ENCODE results near the gene ZBTB20. TPM values are rescaled to one million over a fixed set of nuclear protein-coding genes. Genes with fewer than 3 reads are reported as not detected.
A peak's percentile ranks its signal among the peaks of the same experiment; 100 is the strongest.

ZBTB20 gene
- total RNA-seq, 4 donors from 2014 or later, result 4.1 to 41.8 (median 11.6) TPM

DNA sequence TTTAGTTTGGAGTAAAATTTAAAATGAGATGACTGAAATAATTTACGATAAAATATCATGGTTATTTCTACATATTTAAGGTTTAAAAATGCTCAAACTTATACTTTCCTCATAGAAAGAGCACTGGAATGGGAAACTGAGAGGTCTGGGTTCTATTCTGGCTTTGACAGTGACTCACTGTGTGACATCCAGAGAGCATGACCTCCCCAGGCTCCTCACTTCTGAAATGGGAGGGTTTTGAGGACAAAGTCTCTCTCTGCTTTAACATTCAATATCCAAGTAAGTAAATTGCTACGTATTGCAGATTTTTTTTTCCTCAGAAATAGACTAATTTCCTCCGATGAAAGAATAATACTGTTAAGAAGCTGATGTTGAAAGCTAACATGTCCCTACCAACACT, 618.6 kb downstream of the ZBTB20 start:
- no peak for DNase-seq
- 89 to 90% methylated on average over 3 of the region's 3 CpGs for WGBS, 2 donors
- Histone ChIP-seq H3K9me3 (no peaks in the 10 kb centered on the region), H3K36me3 (peaks cover 0 to 6% (median 0%) of the 10 kb centered on the region in 3 donors), H3K27me3 (no peaks in the 10 kb centered on the region), H3K27ac (no peak overlapping the region), H3K4me1 (no peaks in the 10 kb centered on the region), H3K4me3 (no peak overlapping the region)
- TF ChIP-seq, protein P1, sequence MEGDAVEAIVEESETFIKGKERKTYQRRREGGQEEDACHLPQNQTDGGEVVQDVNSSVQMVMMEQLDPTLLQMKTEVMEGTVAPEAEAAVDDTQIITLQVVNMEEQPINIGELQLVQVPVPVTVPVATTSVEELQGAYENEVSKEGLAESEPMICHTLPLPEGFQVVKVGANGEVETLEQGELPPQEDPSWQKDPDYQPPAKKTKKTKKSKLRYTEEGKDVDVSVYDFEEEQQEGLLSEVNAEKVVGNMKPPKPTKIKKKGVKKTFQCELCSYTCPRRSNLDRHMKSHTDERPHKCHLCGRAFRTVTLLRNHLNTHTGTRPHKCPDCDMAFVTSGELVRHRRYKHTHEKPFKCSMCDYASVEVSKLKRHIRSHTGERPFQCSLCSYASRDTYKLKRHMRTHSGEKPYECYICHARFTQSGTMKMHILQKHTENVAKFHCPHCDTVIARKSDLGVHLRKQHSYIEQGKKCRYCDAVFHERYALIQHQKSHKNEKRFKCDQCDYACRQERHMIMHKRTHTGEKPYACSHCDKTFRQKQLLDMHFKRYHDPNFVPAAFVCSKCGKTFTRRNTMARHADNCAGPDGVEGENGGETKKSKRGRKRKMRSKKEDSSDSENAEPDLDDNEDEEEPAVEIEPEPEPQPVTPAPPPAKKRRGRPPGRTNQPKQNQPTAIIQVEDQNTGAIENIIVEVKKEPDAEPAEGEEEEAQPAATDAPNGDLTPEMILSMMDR (IDR thresholded peaks at IDR 0.05), result no peak
- TF ChIP-seq POLR2A (IDR thresholded peaks at IDR 0.05), result no peak
- intact Hi-C loops (cut with DNase I), result no loop called here

DNA sequence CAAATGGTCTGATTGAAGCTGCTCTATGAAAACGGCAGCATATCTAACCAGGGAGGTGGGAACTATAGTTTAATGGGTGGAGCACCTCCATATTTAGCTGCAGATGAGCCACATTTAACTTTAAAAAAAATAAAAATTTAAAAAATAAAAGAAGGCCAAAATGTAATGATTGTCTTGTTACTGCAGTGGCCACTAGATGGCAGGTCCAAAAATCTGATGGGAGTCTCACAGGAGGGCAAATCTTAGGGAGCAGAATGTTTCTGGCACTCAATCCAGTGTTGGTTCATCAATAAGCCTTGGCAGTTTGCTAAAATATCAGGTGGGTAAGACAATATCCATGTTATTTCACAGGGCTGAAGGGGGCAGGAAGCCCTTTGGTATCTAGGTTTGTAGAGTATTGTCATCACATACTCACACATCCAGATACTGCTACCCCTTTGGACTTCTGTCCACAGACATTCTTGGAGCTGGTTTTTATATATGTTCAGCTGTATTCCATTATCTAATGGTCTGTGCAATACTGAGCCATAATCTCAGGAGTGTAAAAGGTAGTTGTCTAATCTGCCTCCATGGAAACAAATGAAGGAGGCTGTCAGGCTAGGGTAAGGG, 619.9 kb downstream of the ZBTB20 start:
- 55 to 62% methylated on average over 1 of the region's 1 CpG for WGBS, 2 donors
- TF ChIP-seq, protein P1 (IDR thresholded peaks at IDR 0.05), result peak in 5 of 6 experiments; percentile 19 to 50 (median 24)
- TF ChIP-seq POLR2A (IDR thresholded peaks at IDR 0.05), result no peak
- DNase-seq, result no peak
- no peaks in the 10 kb centered on the region for H3K4me1 ChIP-seq
- no peak overlapping the region for H3K4me3 ChIP-seq
- intact Hi-C loops (cut with DNase I), result no loop called here
- H3K9me3 ChIP-seq, result no peaks in the 10 kb centered on the region
- no peaks in the 10 kb centered on the region for H3K27me3 ChIP-seq
- H3K27ac ChIP-seq, result no peak overlapping the region
- H3K36me3 ChIP-seq, result peaks cover 0 to under 1% (median 0%) of the 10 kb centered on the region in 3 donors

DNA sequence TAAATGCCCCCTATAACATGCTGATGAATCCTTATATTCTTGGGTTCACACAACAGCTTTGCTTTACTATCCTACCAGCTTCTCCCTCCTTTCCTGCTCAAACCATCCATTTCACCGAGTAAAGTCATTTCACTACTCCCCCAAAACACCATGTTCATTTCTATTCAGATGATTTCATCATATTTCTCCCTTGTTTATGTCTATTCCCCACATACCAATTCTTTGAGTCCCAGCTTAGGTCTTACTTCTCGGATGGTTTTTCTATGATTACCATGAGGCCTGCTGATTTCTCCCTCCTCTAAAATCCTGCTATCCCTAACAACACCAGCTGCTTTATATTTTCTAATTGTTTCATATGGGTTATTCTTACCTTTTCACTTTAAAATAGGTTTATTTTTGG, 621.8 kb downstream of the ZBTB20 start:
- 90% methylated on average over 2 of the region's 2 CpGs for WGBS, 2 donors
- no peak overlapping the region for H3K27ac ChIP-seq
- DNase-seq, result no peak
- TF ChIP-seq POLR2A (IDR thresholded peaks at IDR 0.05), result no peak
- TF ChIP-seq, protein P1 (IDR thresholded peaks at IDR 0.05), result no peak
- no peak overlapping the region for H3K4me3 ChIP-seq
- no peaks in the 10 kb centered on the region for H3K36me3 ChIP-seq
- no peaks in the 10 kb centered on the region for H3K27me3 ChIP-seq
- no peaks in the 10 kb centered on the region for H3K4me1 ChIP-seq
- no peaks in the 10 kb centered on the region for H3K9me3 ChIP-seq
- intact Hi-C loops (cut with DNase I), result no loop called here

DNA sequence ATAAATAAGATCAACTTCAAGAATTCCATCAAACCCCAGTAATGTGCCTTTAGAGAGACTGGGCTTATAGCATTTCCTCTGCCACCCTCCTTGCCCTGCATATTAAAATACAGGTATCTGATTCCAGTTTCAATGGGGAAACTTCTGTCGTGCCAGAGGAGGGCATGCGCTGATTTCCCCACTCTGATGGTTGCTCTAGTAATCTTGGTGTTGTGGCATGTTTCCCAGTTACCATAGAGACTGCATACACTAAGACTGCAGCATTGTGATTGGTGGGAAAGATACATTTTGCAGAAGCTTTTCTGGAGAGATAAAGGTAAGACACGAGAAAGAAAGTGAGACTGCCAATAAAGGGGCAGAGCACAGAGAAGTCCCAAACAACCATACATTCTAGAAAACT, 627.7 kb downstream of the ZBTB20 start:
- intact Hi-C loops (cut with DNase I), result no loop called here
- 22 to 28% methylated on average over 3 of the region's 3 CpGs for WGBS, 2 donors
- Histone ChIP-seq H3K4me3 (no peak overlapping the region), H3K9me3 (no peaks in the 10 kb centered on the region), H3K4me1 (peaks cover 0 to 13% (median 9%) of the 10 kb centered on the region in 3 donors), H3K36me3 (no peaks in the 10 kb centered on the region), H3K27ac (peak overlapping the region in 1 of 4 donors; percentile 6), H3K27me3 (no peaks in the 10 kb centered on the region)
- no peak for DNase-seq
- no peak for TF ChIP-seq POLR2A (IDR thresholded peaks at IDR 0.05)
- TF ChIP-seq, protein P1 (IDR thresholded peaks at IDR 0.05), result no peak

DNA sequence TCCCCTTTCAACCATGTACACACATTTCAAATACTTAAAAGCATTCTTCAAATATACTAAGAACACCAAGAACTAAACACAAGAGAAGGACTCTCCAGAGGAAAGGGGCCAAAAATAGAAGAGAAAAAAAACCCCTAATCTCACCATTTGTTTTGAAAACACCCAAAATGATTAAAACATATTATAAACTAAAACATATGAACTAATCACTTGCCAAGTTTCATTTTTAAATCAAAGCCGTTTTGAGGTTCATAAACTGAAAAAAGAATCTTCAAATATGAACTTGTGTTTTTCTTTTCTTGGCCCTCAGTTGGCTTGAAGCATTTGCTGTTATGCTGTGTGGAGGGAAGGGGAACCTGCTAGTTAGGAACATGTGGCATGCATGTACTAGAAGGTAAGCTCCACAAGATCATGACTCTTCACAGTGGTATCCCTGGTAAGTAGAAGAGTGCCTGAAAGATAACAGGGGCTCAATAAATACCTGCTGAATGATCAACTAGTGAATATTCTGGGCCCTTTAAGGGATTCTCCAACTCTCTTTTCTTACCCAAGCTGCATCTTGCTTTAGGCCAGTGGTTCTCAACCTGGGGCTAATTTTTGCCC, 628.8 kb downstream of the ZBTB20 start:
- Histone ChIP-seq H3K4me1 (peaks cover 0 to 13% (median 9%) of the 10 kb centered on the region in 3 donors), H3K4me3 (no peak overlapping the region), H3K27me3 (no peaks in the 10 kb centered on the region), H3K27ac (no peak overlapping the region), H3K9me3 (no peaks in the 10 kb centered on the region), H3K36me3 (no peaks in the 10 kb centered on the region)
- intact Hi-C loops (cut with DNase I), result no loop called here
- TF ChIP-seq, protein P1 (IDR thresholded peaks at IDR 0.05), result no peak
- no peak for TF ChIP-seq POLR2A (IDR thresholded peaks at IDR 0.05)
- WGBS, 2 donors, result 44 to 50% methylated on average over 1 of the region's 1 CpG
- no peak for DNase-seq
